ENCODE measurements around the gene SMIM10L2A. TPM values are rescaled to one million over a fixed set of nuclear protein-coding genes. Genes with fewer than 3 reads are reported as not detected.
"Not testable (repeated sequence)": the region's sequence is repeated elsewhere in the genome, so short reads cannot be mapped to it uniquely, and the experiment has no call there.

The SMIM10L2A gene
- total RNA-seq, 6 experiments from 2014 or later, result not detected

DNA sequence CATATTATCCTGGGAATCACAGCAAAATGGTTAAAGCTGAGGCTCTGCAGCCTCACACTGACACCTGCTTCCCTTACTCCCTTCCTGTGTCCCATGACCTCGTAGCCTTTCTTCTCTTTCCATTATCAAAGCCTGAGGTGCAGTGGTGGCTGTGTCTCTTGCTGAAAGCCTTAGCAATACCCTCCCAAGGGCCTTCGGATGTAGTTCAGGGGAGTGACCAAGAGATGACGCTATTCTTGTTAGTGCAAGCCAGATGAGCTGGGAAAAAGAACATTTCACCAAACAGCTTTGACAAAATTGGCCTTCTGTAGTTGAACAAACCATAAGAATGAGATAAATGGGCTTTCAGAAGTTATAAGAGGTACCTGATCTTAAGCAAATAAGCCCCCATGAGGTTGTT is 31.6 kb downstream of the SMIM10L2A start:
- H3K4me3 Mint-ChIP-seq, result no peak overlapping the region
- no peaks in the 10 kb centered on the region for H3K9me3 Mint-ChIP-seq
- no peak for DNase-seq
- peaks cover 3% of the 10 kb centered on the region; the same call in 1 of the 2 replicates for H3K27me3 Mint-ChIP-seq (ENCODE audit: insufficient read depth)
- no peaks in the 10 kb centered on the region for H3K36me3 Mint-ChIP-seq (ENCODE audit: low read depth)
- H3K4me1 Mint-ChIP-seq (ENCODE audit: low read depth), result no peaks in the 10 kb centered on the region
- no peak overlapping the region for H3K27ac Mint-ChIP-seq
- TF ChIP-seq, protein P1, sequence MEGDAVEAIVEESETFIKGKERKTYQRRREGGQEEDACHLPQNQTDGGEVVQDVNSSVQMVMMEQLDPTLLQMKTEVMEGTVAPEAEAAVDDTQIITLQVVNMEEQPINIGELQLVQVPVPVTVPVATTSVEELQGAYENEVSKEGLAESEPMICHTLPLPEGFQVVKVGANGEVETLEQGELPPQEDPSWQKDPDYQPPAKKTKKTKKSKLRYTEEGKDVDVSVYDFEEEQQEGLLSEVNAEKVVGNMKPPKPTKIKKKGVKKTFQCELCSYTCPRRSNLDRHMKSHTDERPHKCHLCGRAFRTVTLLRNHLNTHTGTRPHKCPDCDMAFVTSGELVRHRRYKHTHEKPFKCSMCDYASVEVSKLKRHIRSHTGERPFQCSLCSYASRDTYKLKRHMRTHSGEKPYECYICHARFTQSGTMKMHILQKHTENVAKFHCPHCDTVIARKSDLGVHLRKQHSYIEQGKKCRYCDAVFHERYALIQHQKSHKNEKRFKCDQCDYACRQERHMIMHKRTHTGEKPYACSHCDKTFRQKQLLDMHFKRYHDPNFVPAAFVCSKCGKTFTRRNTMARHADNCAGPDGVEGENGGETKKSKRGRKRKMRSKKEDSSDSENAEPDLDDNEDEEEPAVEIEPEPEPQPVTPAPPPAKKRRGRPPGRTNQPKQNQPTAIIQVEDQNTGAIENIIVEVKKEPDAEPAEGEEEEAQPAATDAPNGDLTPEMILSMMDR (IDR thresholded peaks at IDR 0.05), result no peak

DNA sequence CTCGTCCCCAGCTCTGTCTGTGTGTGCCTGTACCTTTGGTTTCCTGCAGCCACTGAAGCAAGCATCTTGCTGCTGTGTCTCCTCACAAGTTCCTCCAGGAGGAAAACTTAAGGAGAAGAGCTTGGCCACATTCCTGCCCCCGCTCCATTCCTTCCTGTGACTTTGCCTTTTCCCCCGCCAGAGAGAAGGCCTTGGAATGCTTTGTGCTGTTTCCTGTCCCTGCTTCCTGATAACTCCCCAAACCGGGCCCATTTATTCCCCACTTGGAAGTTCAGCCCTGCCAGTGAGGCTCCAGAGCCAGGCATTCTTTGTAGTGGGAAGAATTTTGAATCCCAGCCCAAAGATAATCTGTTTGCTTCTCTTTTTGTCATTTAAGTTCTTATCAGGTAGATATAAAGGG is 33.1 kb downstream of the SMIM10L2A start:
- DNase-seq, result no peak
- Mint-ChIP-seq H3K27ac (no peak overlapping the region), H3K27me3 (ENCODE audit: insufficient read depth) (peaks cover 3% of the 10 kb centered on the region; the same call in 1 of the 2 replicates), H3K36me3 (ENCODE audit: low read depth) (no peaks in the 10 kb centered on the region), H3K9me3 (no peaks in the 10 kb centered on the region), H3K4me3 (no peak overlapping the region), H3K4me1 (ENCODE audit: low read depth) (no peaks in the 10 kb centered on the region)
- TF ChIP-seq, protein P1 (IDR thresholded peaks at IDR 0.05), result no peak

DNA sequence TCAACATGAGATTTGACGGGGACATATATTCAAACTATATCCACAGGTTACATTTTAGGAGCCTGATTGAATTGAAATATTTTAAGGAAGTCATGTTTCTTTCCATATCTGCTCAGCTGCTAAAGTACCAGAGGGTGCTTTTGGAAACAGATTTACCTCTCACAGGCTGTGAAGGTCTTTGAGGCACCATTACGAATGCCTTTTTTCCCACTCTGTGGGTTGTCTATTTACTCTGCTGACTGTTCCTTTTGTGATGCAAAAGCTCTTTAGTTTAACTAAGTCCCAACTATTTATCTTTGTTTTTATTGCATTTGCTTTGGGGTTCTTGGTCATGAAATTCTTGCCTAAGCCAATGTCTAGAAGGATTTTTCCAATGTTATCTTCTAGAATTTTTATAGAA is 40.0 kb downstream of the SMIM10L2A start:
- H3K9me3 Mint-ChIP-seq; H3K4me1 Mint-ChIP-seq (ENCODE audit: low read depth); H3K27me3 Mint-ChIP-seq (ENCODE audit: insufficient read depth); DNase-seq; H3K27ac Mint-ChIP-seq; H3K4me3 Mint-ChIP-seq; H3K36me3 Mint-ChIP-seq (ENCODE audit: low read depth): not testable (repeated sequence)

DNA sequence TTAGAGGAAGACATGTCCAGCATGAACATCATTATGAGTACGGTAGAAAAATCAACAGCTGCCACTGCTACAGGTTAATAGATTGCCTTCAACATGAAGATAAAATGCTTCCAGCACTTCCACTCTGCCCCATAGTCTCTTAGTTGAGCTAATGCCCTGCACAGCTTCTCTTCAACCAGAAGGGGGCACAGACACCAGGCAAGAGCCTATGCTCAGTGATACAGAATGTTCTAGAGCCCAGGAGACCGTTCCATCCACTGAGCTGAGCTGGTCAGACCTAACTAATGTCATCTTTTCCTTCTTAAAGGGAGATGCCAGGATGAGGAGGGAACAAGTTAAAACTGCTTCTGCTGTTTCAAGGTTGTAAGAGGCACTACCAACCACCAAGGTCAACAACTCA is 42.2 kb downstream of the SMIM10L2A start:
- no peaks in the 10 kb centered on the region for H3K4me1 Mint-ChIP-seq (ENCODE audit: low read depth)
- TF ChIP-seq, protein P1 (IDR thresholded peaks at IDR 0.05), result peak; percentile 57
- H3K9me3 Mint-ChIP-seq, result no peaks in the 10 kb centered on the region
- no peak overlapping the region for H3K4me3 Mint-ChIP-seq
- DNase-seq, result no peak
- H3K36me3 Mint-ChIP-seq (ENCODE audit: low read depth), result no peaks in the 10 kb centered on the region
- H3K27me3 Mint-ChIP-seq (ENCODE audit: insufficient read depth), result no peaks in the 10 kb centered on the region; the same call in 1 of the 2 replicates
- no peak overlapping the region for H3K27ac Mint-ChIP-seq

DNA sequence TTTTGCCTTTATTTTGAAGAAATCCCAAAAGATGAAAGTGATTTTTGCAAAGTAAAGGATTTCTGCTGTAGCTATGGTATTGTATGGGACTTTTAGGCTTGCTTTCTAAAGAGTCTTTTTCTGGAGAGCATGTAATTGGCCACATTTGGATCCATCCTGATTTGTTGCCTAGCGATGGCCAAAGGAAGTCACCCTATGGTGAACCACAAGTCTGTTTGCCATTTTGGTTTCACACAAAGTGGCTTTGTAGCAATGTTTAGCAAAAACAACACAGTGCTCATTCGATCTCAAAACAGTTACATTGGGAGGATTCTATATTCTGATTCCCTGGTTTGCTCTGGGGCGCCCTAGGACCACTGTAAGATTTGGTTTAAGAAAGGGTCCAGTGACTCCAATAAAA is 54.6 kb downstream of the SMIM10L2A start:
- Mint-ChIP-seq H3K4me3 (no peak overlapping the region), H3K4me1 (ENCODE audit: low read depth) (no peaks in the 10 kb centered on the region), H3K27ac (no peak overlapping the region), H3K27me3 (ENCODE audit: insufficient read depth) (no peaks in the 10 kb centered on the region; the same call in 1 of the 2 replicates), H3K9me3 (no peaks in the 10 kb centered on the region), H3K36me3 (ENCODE audit: low read depth) (no peaks in the 10 kb centered on the region)
- TF ChIP-seq, protein P1 (IDR thresholded peaks at IDR 0.05), result no peak
- DNase-seq, result no peak

DNA sequence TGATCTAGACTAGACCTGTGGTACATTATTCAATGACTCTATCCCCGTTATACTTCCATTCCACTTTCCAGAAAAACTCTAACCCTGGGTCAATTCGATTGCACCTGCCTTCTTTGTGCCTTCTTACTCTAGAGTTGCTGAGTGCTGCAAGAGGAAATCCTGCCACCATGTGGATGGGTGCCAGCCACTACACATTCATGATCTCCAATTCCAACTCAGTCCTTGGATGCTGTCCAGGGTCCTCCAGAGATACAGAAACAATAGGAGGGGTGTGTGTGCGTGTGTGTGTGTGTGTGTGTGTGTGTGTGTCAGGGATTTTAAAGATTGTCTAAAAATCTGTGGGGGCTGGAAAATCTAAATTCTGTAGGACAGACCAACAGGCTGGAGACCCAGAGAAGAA is 55.8 kb downstream of the SMIM10L2A start:
- Mint-ChIP-seq H3K4me3 (no peak overlapping the region), H3K9me3 (no peaks in the 10 kb centered on the region), H3K27ac (no peak overlapping the region), H3K27me3 (ENCODE audit: insufficient read depth) (no peaks in the 10 kb centered on the region; the same call in 1 of the 2 replicates), H3K4me1 (ENCODE audit: low read depth) (no peaks in the 10 kb centered on the region), H3K36me3 (ENCODE audit: low read depth) (no peaks in the 10 kb centered on the region)
- TF ChIP-seq, protein P1 (IDR thresholded peaks at IDR 0.05), result peak; percentile 57
- peak; percentile 52 for DNase-seq

Other genes starting within 250 kb of the SMIM10L2A start
- not detected for gene ETDA, start 169.9 kb upstream of the SMIM10L2A start, total RNA-seq (2021; fragmentation: NEBNext Ultra II Directional; extraction: Animal tissue kit (Norgen Biotek cat#: 25700))
- not detected for gene ETDC, start 112.5 kb upstream of the SMIM10L2A start, total RNA-seq (2021; fragmentation: NEBNext Ultra II Directional; extraction: Animal tissue kit (Norgen Biotek cat#: 25700))
- 1 to 10 TPM; 4.1 to 5.3 (median 5.0) TPM for gene ZNF75D, start 77.8 kb upstream of the SMIM10L2A start, total RNA-seq (2021; fragmentation: NEBNext Ultra II Directional; extraction: Animal tissue kit (Norgen Biotek cat#: 25700))
- gene ZNF449, start 77.1 kb upstream of the SMIM10L2A start, total RNA-seq (2021; fragmentation: NEBNext Ultra II Directional; extraction: Animal tissue kit (Norgen Biotek cat#: 25700)), result 1 to 10 TPM; 4.1 to 5.1 (median 4.6) TPM
- gene INTS6L, start 98.7 kb downstream of the SMIM10L2A start, total RNA-seq (2021; fragmentation: NEBNext Ultra II Directional; extraction: Animal tissue kit (Norgen Biotek cat#: 25700)), result 1 to 10 TPM; 1.3 to 2.0 (median 1.8) TPM